Measurements from ENCODE around the gene TP73.

Gene TP73

GRCh38 chr1:3731583-3732433 is 79.5 kb downstream of the TP73 start:
- DNase-seq: no peak

- no peak for DNase-seq
These were observed 80.2 kb downstream of the TP73 start for GRCh38 chr1:3732434-3733093.

- DNase-seq: no peak
These were observed 81.0 kb downstream of the TP73 start for GRCh38 chr1:3733094-3733882.

- DNase-seq: no peak
These were observed 81.7 kb downstream of the TP73 start for GRCh38 chr1:3733883-3734589.

GRCh38 chr1:3734602-3735001 is 82.3 kb downstream of the TP73 start:
- DNase-seq: no peak

GRCh38 chr1:3735027-3735681 is 82.8 kb downstream of the TP73 start:
- DNase-seq: no peak

- no peak for DNase-seq
These were observed 83.4 kb downstream of the TP73 start for GRCh38 chr1:3735688-3736087.

- no peak for DNase-seq
These were observed 83.8 kb downstream of the TP73 start for GRCh38 chr1:3736131-3736561.

GRCh38 chr1:3736708-3737107 is 84.4 kb downstream of the TP73 start:
- DNase-seq: no peak

- DNase-seq: no peak
These were observed 86.6 kb downstream of the TP73 start for GRCh38 chr1:3738943-3739342.

- DNase-seq: no peak
These were observed 87.7 kb downstream of the TP73 start for GRCh38 chr1:3740042-3740441.

GRCh38 chr1:3740752-3741151 is 88.4 kb downstream of the TP73 start:
- DNase-seq: no peak

- no peak for DNase-seq
These were observed 89.5 kb downstream of the TP73 start for GRCh38 chr1:3741566-3742438.

GRCh38 chr1:3742439-3743298 is 90.4 kb downstream of the TP73 start:
- no peak for DNase-seq

GRCh38 chr1:3743421-3743820 is 91.1 kb downstream of the TP73 start:
- no peak for DNase-seq

- no peak for DNase-seq
These were observed 91.5 kb downstream of the TP73 start for GRCh38 chr1:3743826-3744225.

- no peak for DNase-seq
These were observed 92.3 kb downstream of the TP73 start for GRCh38 chr1:3744646-3745045.

GRCh38 chr1:3745071-3745470 is 92.8 kb downstream of the TP73 start:
- DNase-seq: no peak

GRCh38 chr1:3745590-3746381 is 93.5 kb downstream of the TP73 start:
- no peak for DNase-seq

All from SIG-M5 (cell line).